ENCODE data around the gene IRF7.

GRCh38 chr11:587978-588380 lies 27.8 kb downstream of the IRF7 start:
- TF ChIP-seq CTCF (IDR thresholded peaks at IDR 0.05) (no peak), POLR2A (IDR thresholded peaks at IDR 0.05) (peak in 1 of 2 donors; percentile 40)

Measured in adrenal gland (tissue), 5 donors.